Measurements from ENCODE around the gene PACRG. TPM values are rescaled to one million over a fixed set of nuclear protein-coding genes. Genes with fewer than 3 reads are reported as not detected.

Gene PACRG
- polyA plus RNA-seq, 1 of the 3 experiments (the other 2 are of a cell fraction) = 0.56 TPM

- Histone ChIP-seq H4K20me1 (ENCODE audit: insufficient read depth) (no peaks in the 10 kb centered on the region), H3K4me2 (no peak overlapping the region), H3K27ac (ENCODE audit: low read depth in 2 of 2, low read length in 1 of 2) (no peak overlapping the region), H3F3A (replicated peaks; ENCODE audit: insufficient read depth) (no peaks in the 10 kb centered on the region), H3K4me3 (ENCODE audit: low read depth in 2 of 2, low read length in 1 of 2) (no peak overlapping the region), H3K27me3 (ENCODE audit: insufficient read depth) (no peaks in the 10 kb centered on the region), H3K36me3 (replicated peaks in 1 of 2; ENCODE audit: control insufficient read depth in 1 of 2, insufficient read depth in 2 of 2, low read length in 1 of 2) (no peaks in the 10 kb centered on the region), H3K9ac (no peak overlapping the region), H2AFZ (ENCODE audit: low read depth) (no peak overlapping the region), H3K4me1 (ENCODE audit: control insufficient read depth in 1 of 2, insufficient read depth in 2 of 2, low read depth in 1 of 2, low read length in 1 of 2) (peaks cover 14 to 16% of the 10 kb centered on the region in 2 experiments; a peak in 3 of 4 replicates), H3K9me2 (no peaks in the 10 kb centered on the region), H3K9me3 (no peaks in the 10 kb centered on the region), H3K79me2 (ENCODE audit: insufficient read depth) (no peaks in the 10 kb centered on the region)
- TF ChIP-seq REST (IDR thresholded peaks at IDR 0.05; ENCODE audit: low read depth, low read length) (no peak), PBX3 (IDR thresholded peaks at IDR 0.05) (no peak)
- WGBS (ENCODE audit: low lambda C conversion rate) = 66% methylated on average over 6 of the region's 6 CpGs
- DNase-seq = no peak
- ChIA-PET POLR2A (no interaction called here), CTCF (interaction anchor here (0.6 to 0.7 kb wide), 2 partner anchors 9 to 27 kb away, joined by 3 read pairs; no protein-coding TSS in a partner anchor)
Measured at GRCh38 chr6:163351013-163351412, 623.2 kb downstream of the PACRG start.

GRCh38 chr6:163352011-163352685 is 624.4 kb downstream of the PACRG start:
- no peak for DNase-seq
- H2AFZ ChIP-seq (ENCODE audit: low read depth) = no peak overlapping the region
- H4K20me1 ChIP-seq (ENCODE audit: insufficient read depth) = no peaks in the 10 kb centered on the region
- POLR2A ChIA-PET = no interaction called here
- no peak overlapping the region for H3K4me3 ChIP-seq (ENCODE audit: low read depth in 2 of 2, low read length in 1 of 2)
- no peaks in the 10 kb centered on the region for H3K9me3 ChIP-seq
- H3K9me2 ChIP-seq = no peaks in the 10 kb centered on the region
- 90% methylated on average over 16 of the region's 16 CpGs for WGBS (ENCODE audit: low lambda C conversion rate)
- no peak for TF ChIP-seq CHD2 (IDR thresholded peaks at IDR 0.05; ENCODE audit: low read length, partially characterized antibody)
- H3F3A ChIP-seq (replicated peaks; ENCODE audit: insufficient read depth) = no peaks in the 10 kb centered on the region
- CTCF ChIA-PET = no interaction called here
- H3K36me3 ChIP-seq (replicated peaks in 1 of 2; ENCODE audit: control insufficient read depth in 1 of 2, insufficient read depth in 2 of 2, low read length in 1 of 2) = no peaks in the 10 kb centered on the region
- H3K27ac ChIP-seq (ENCODE audit: low read depth in 2 of 2, low read length in 1 of 2) = no peak overlapping the region
- no peaks in the 10 kb centered on the region for H3K79me2 ChIP-seq (ENCODE audit: insufficient read depth)
- no peak overlapping the region for H3K9ac ChIP-seq
- peaks cover 11 to 18% of the 10 kb centered on the region in 2 experiments; a peak in 3 of 4 replicates for H3K4me1 ChIP-seq (ENCODE audit: control insufficient read depth in 1 of 2, insufficient read depth in 2 of 2, low read depth in 1 of 2, low read length in 1 of 2)
- H3K4me2 ChIP-seq = no peak overlapping the region
- H3K27me3 ChIP-seq (ENCODE audit: insufficient read depth) = no peaks in the 10 kb centered on the region

GRCh38 chr6:163352966-163353365 is 625.2 kb downstream of the PACRG start:
- Histone ChIP-seq H4K20me1 (ENCODE audit: insufficient read depth) (no peaks in the 10 kb centered on the region), H3K27ac (ENCODE audit: low read depth in 2 of 2, low read length in 1 of 2) (no peak overlapping the region), H3K36me3 (replicated peaks in 1 of 2; ENCODE audit: control insufficient read depth in 1 of 2, insufficient read depth in 2 of 2, low read length in 1 of 2) (no peaks in the 10 kb centered on the region), H3K27me3 (ENCODE audit: insufficient read depth) (no peaks in the 10 kb centered on the region), H3K4me3 (ENCODE audit: low read depth in 2 of 2, low read length in 1 of 2) (no peak overlapping the region), H3K79me2 (ENCODE audit: insufficient read depth) (no peaks in the 10 kb centered on the region), H3K9me3 (no peaks in the 10 kb centered on the region), H3K4me1 (ENCODE audit: control insufficient read depth in 1 of 2, insufficient read depth in 2 of 2, low read depth in 1 of 2, low read length in 1 of 2) (peaks cover 11 to 18% of the 10 kb centered on the region in 2 experiments; a peak in 3 of 4 replicates), H2AFZ (ENCODE audit: low read depth) (no peak overlapping the region), H3K9me2 (no peaks in the 10 kb centered on the region), H3F3A (replicated peaks; ENCODE audit: insufficient read depth) (no peaks in the 10 kb centered on the region), H3K9ac (no peak overlapping the region), H3K4me2 (no peak overlapping the region)
- WGBS (ENCODE audit: low lambda C conversion rate) = 93% methylated on average over 3 of the region's 7 CpGs
- DNase-seq = no peak
- ChIA-PET CTCF (no interaction called here), POLR2A (no interaction called here)
- TF ChIP-seq GABPA (IDR thresholded peaks at IDR 0.05; ENCODE audit: low read depth) = no peak
- TF ChIP-seq USF1 (IDR thresholded peaks at IDR 0.05; ENCODE audit: borderline replicate concordance, low read depth) = no peak
- no peak for TF ChIP-seq YY1 (IDR thresholded peaks at IDR 0.05; ENCODE audit: low read depth)
- TF ChIP-seq IRF3 (IDR thresholded peaks at IDR 0.05; ENCODE audit: low read depth, low read length) = no peak
- TF ChIP-seq JUND (IDR thresholded peaks at IDR 0.05) = no peak
